Endometrial microvascular endothelial cells (primary cell): ENCODE results near the gene BAIAP2L1. TPM values are rescaled to one million over a fixed set of nuclear protein-coding genes. Genes with fewer than 3 reads are reported as not detected.
"Not testable (repeated sequence)": the region's sequence is repeated elsewhere in the genome, so short reads cannot be mapped to it uniquely, and the experiment has no call there.

ENCODE experiments used
- in situ Hi-C: cut with HindIII; loops from 2 replicates; pipeline ENCODE4 v1.10.0; 2017; ENCODE audit warnings: low sequenced_read_pairs, low pct_unique_long_range_greater_than_20kb; ENCODE audit errors: inconsistent ontology term
- total RNA-seq: library from RNA; depleted of rRNA; stranded (reverse); fragments of >200 nt; gene quantifications from one replicate; pipeline ENCODE4 v1.2.3, GENCODE V29; 2015; ENCODE audit errors: inconsistent ontology term

The BAIAP2L1 gene
- total RNA-seq, 1 donor from 2014 or later: 3.1 TPM

GRCh38 chr7:98330926-98331529, 69.9 kb downstream of the BAIAP2L1 start:
- in situ Hi-C loops: no loop called here

GRCh38 chr7:98329791-98330373, 71.0 kb downstream of the BAIAP2L1 start:
- in situ Hi-C loops: no loop called here

- in situ Hi-C loops: no loop called here
Observed at GRCh38 chr7:98329100-98329790, 71.6 kb downstream of the BAIAP2L1 start.

GRCh38 chr7:98324782-98325181, 76.1 kb downstream of the BAIAP2L1 start:
- in situ Hi-C loops: no loop called here

GRCh38 chr7:98323597-98324322, 77.1 kb downstream of the BAIAP2L1 start:
- in situ Hi-C loops: no loop called here

- in situ Hi-C loops: no loop called here
Observed at GRCh38 chr7:98322331-98323270, 78.3 kb downstream of the BAIAP2L1 start.

GRCh38 chr7:98321301-98321700, 79.6 kb downstream of the BAIAP2L1 start:
- in situ Hi-C loops: no loop called here

- in situ Hi-C loops: no loop called here
Observed at GRCh38 chr7:98319176-98319575, 81.7 kb downstream of the BAIAP2L1 start.

GRCh38 chr7:98317366-98318040, 83.4 kb downstream of the BAIAP2L1 start:
- in situ Hi-C loops: no loop called here

- in situ Hi-C loops: not testable (repeated sequence)
Observed at GRCh38 chr7:98315994-98316527, 84.8 kb downstream of the BAIAP2L1 start.

- in situ Hi-C loops: no loop called here
Observed at GRCh38 chr7:98315318-98315993, 85.4 kb downstream of the BAIAP2L1 start.

GRCh38 chr7:98314469-98314868, 86.4 kb downstream of the BAIAP2L1 start:
- in situ Hi-C loops: no loop called here

- in situ Hi-C loops: no loop called here
Observed at GRCh38 chr7:98312201-98312600, 88.7 kb downstream of the BAIAP2L1 start.

GRCh38 chr7:98309566-98309965, 91.3 kb downstream of the BAIAP2L1 start:
- in situ Hi-C loops: no loop called here

- in situ Hi-C loops: no loop called here
Observed at GRCh38 chr7:98307971-98308466, 92.9 kb downstream of the BAIAP2L1 start.

GRCh38 chr7:98305951-98306535, 94.8 kb downstream of the BAIAP2L1 start:
- in situ Hi-C loops: no loop called here

GRCh38 chr7:98303906-98304305, 97.0 kb downstream of the BAIAP2L1 start:
- in situ Hi-C loops: no loop called here
